SU-DHL-6 (cell line): ENCODE results near the gene POMT2.

Experiments
- H2AFZ ChIP-seq: fragments of 200-600 bp; sonication (generic); 2 replicates; pipeline ENCODE4 v1.6.1; 2014; ENCODE audit warnings: low read depth, mild to moderate bottlenecking, moderate library complexity, mixed read lengths, antibody characterized with exemption, low read length; ENCODE audit not compliant: severe bottlenecking
- H3F3A ChIP-seq: fragments of 200-600 bp; shearing (Covaris generic); 2 replicates; pipeline ENCODE4 v1.6.0; 2016; ENCODE audit warnings: antibody characterized with exemption, mild to moderate bottlenecking; ENCODE audit not compliant: insufficient read depth
- H3K27ac ChIP-seq: fragments of 200-600 bp; sonication (generic); 2 replicates; pipeline ENCODE4 v1.5.1; 2016; ENCODE audit warnings: low read depth, mild to moderate bottlenecking, low read length, moderate library complexity, mixed read lengths
- H3K27me3 ChIP-seq: fragments of 200-600 bp; sonication (generic), shearing (Covaris generic); 2 replicates; pipeline ENCODE4 v1.6.0; 2014; ENCODE audit warnings: mild to moderate bottlenecking, low read length
- H3K36me3 ChIP-seq: fragments of 200-600 bp; sonication (generic); 2 replicates; pipeline ENCODE4 v1.6.1; 2014; ENCODE audit warnings: mild to moderate bottlenecking, low read length, mixed read lengths
- H3K4me2 ChIP-seq: fragments of 300-600, 200-600 bp; shearing (Covaris generic), sonication (generic); 2 replicates; pipeline ENCODE4 v1.6.0; 2014; ENCODE audit warnings: low read length, low read depth, mild to moderate bottlenecking; ENCODE audit not compliant: poor library complexity, severe bottlenecking
- H3K4me3 ChIP-seq: fragments of 200-600 bp; sonication (generic); 2 replicates; pipeline ENCODE4 v1.5.1; 2014; ENCODE audit warnings: antibody characterized with exemption, low read length, mild to moderate bottlenecking, mixed read lengths; ENCODE audit not compliant: insufficient read depth, poor library complexity, severe bottlenecking
- H3K79me2 ChIP-seq: fragments of 200-600 bp; sonication (generic); 2 replicates; pipeline ENCODE4 v1.6.1; 2014; ENCODE audit warnings: mild to moderate bottlenecking, low read length, moderate library complexity; ENCODE audit not compliant: insufficient read depth
- H3K9ac ChIP-seq: fragments of 200-600 bp; sonication (generic); 2 replicates; pipeline ENCODE4 v1.7.0; 2014; ENCODE audit warnings: mild to moderate bottlenecking, low read length
- H3K9me2 ChIP-seq: fragments of 200-600 bp; sonication (generic); replicated peaks from 2 replicates; pipeline ENCODE4 v1.6.1; 2014; ENCODE audit warnings: low read length; ENCODE audit not compliant: insufficient read depth
- H3K9me3 ChIP-seq: fragments of 200-600 bp; sonication (generic); 2 replicates; pipeline ENCODE4 v1.6.1; 2014; ENCODE audit warnings: low read length, mixed read lengths; ENCODE audit not compliant: insufficient read depth
- H4K20me1 ChIP-seq: fragments of 200-600 bp; sonication (generic); 2 replicates; pipeline ENCODE4 v1.6.1; 2014; ENCODE audit warnings: low read depth, mild to moderate bottlenecking, antibody characterized with exemption, low read length, moderate library complexity, mixed read lengths
- CTCF ChIP-seq: fragments of 200-600 bp; sonication (generic); IDR thresholded peaks from one replicate; pipeline ENCODE4 v1.5.1; 2017; ENCODE audit warnings: antibody characterized with exemption, mild to moderate bottlenecking, low read length, moderate library complexity; ENCODE audit not compliant: insufficient read depth, poor library complexity, severe bottlenecking
- EZH2phosphoT487 ChIP-seq: fragments of 200-600 bp; sonication (generic), shearing (Covaris generic); conservative IDR thresholded peaks from 2 replicates; pipeline ENCODE4 v1.6.1; 2018; ENCODE audit warnings: mild to moderate bottlenecking, antibody characterized with exemption, low read length, moderate library complexity, mixed read lengths

Gene POMT2

GRCh38 chr14:77344377-77344996 is 23.8 kb upstream of the POMT2 start:
- H3K27ac ChIP-seq: no peak overlapping the region
- H3K36me3 ChIP-seq: no peaks in the 10 kb centered on the region
- H3K4me2 ChIP-seq: no peak overlapping the region
- H3K4me3 ChIP-seq: no peak overlapping the region
- no peak for TF ChIP-seq EZH2phosphoT487
- TF ChIP-seq CTCF: no peak
- H3K9me2 ChIP-seq: no peaks in the 10 kb centered on the region
- no peak overlapping the region for H2AFZ ChIP-seq
- H3K9ac ChIP-seq: no peak overlapping the region
- H3K9me3 ChIP-seq: no peaks in the 10 kb centered on the region
- H4K20me1 ChIP-seq: no peaks in the 10 kb centered on the region
- H3K27me3 ChIP-seq: no peaks in the 10 kb centered on the region
- no peaks in the 10 kb centered on the region for H3K79me2 ChIP-seq
- no peaks in the 10 kb centered on the region for H3F3A ChIP-seq

- Histone ChIP-seq H3K27ac (no peak overlapping the region), H3K4me3 (no peak overlapping the region), H4K20me1 (no peaks in the 10 kb centered on the region), H3K9me3 (no peaks in the 10 kb centered on the region), H3K9ac (no peak overlapping the region), H3K9me2 (no peaks in the 10 kb centered on the region), H3K27me3 (no peaks in the 10 kb centered on the region), H3K4me2 (no peak overlapping the region), H3K79me2 (no peaks in the 10 kb centered on the region), H3K36me3 (no peaks in the 10 kb centered on the region), H2AFZ (no peak overlapping the region), H3F3A (no peaks in the 10 kb centered on the region; the same call in 1 of the 2 replicates)
- TF ChIP-seq EZH2phosphoT487 (no peak), CTCF (no peak)
Observed at GRCh38 chr14:77343662-77344061, 23.0 kb upstream of the POMT2 start.

GRCh38 chr14:77342726-77343397 is 22.2 kb upstream of the POMT2 start:
- no peaks in the 10 kb centered on the region for H3K9me2 ChIP-seq
- no peaks in the 10 kb centered on the region for H4K20me1 ChIP-seq

More at GRCh38 chr14:77342726-77343397, 22.2 kb upstream of the POMT2 start:
- no peak overlapping the region for H3K4me2 ChIP-seq
- H3K36me3 ChIP-seq: no peaks in the 10 kb centered on the region
- no peak overlapping the region for H3K9ac ChIP-seq
- no peaks in the 10 kb centered on the region for H3K27me3 ChIP-seq
- no peak overlapping the region for H3K4me3 ChIP-seq
- H3K79me2 ChIP-seq: no peaks in the 10 kb centered on the region
- TF ChIP-seq CTCF (no peak), EZH2phosphoT487 (no peak)
- H3F3A ChIP-seq: no peaks in the 10 kb centered on the region; the same call in 1 of the 2 replicates
- H3K9me3 ChIP-seq: no peaks in the 10 kb centered on the region
- H3K27ac ChIP-seq: no peak overlapping the region
- H2AFZ ChIP-seq: no peak overlapping the region
